Osteoblast (primary cell): ENCODE data around the gene ACSL3. TPM values are rescaled to one million over a fixed set of nuclear protein-coding genes. Genes with fewer than 3 reads are reported as not detected.

Experiments
- DNase-seq: peaks from one replicate; pipeline ENCODE4 v3.0.0; 2011; ENCODE audit warnings: low spot score, mixed read lengths; ENCODE audit not compliant: insufficient read length; ENCODE audit errors: missing footprints
- H2AFZ ChIP-seq: 2 replicates; pipeline ENCODE4 v1.6.0; 2011; ENCODE audit warnings: mild to moderate bottlenecking, low read length
- H3K27ac ChIP-seq: 2 replicates; pipeline ENCODE4 v1.5.1; 2011; ENCODE audit warnings: mild to moderate bottlenecking, low read depth, low read length, moderate library complexity
- H3K27me3 ChIP-seq: 2 replicates; pipeline ENCODE4 v1.6.0; 2012; ENCODE audit warnings: mild to moderate bottlenecking, control low read depth, inconsistent platforms, low read length, moderate library complexity; ENCODE audit not compliant: insufficient read depth
- H3K36me3 ChIP-seq: 2 replicates; pipeline ENCODE4 v1.5.1; 2011; ENCODE audit warnings: mild to moderate bottlenecking, low read length, control low read depth, moderate library complexity; ENCODE audit not compliant: insufficient read depth
- H3K4me1 ChIP-seq: 2 replicates; pipeline ENCODE4 v1.5.1; 2011; ENCODE audit warnings: mild to moderate bottlenecking, low read length, control low read depth, moderate library complexity; ENCODE audit not compliant: insufficient read depth
- H3K4me2 ChIP-seq: 2 replicates; pipeline ENCODE4 v1.6.0; 2011; ENCODE audit warnings: mild to moderate bottlenecking, low read length; ENCODE audit not compliant: insufficient read depth
- H3K4me3 ChIP-seq: fragments of 200-600 bp; sonication (generic); 3 replicates; pipeline ENCODE4 v1.5.1; 2012; ENCODE audit warnings: mild to moderate bottlenecking, low read length, inconsistent platforms; ENCODE audit not compliant: insufficient read depth
- H3K79me2 ChIP-seq: 2 replicates; pipeline ENCODE4 v1.6.0; 2012; ENCODE audit warnings: mild to moderate bottlenecking, low read length, control low read depth, inconsistent platforms; ENCODE audit not compliant: insufficient read depth
- H3K9me3 ChIP-seq: 2 replicates; pipeline ENCODE4 v1.5.1; 2011; ENCODE audit warnings: low read depth, low read length, control low read depth
- H4K20me1 ChIP-seq: 2 replicates; pipeline ENCODE4 v1.6.0; 2012; ENCODE audit warnings: mild to moderate bottlenecking, low read length, control low read depth; ENCODE audit not compliant: insufficient read depth
- CTCF ChIP-seq: IDR thresholded peaks from 2 replicates; pipeline ENCODE4 v1.5.1; 2011; ENCODE audit warnings: mild to moderate bottlenecking, low read depth, low read length, moderate library complexity; ENCODE audit errors: extremely low read depth
- total RNA-seq: library from RNA; depleted of rRNA; stranded (reverse); fragments of >200 nt; gene quantifications from 2 replicates; pipeline ENCODE4 v1.2.3, GENCODE V29; 2012

Gene ACSL3
- total RNA-seq, 1 donor: 166 TPM

- Histone ChIP-seq H3K27me3 (no peaks in the 10 kb centered on the region), H3K36me3 (no peaks in the 10 kb centered on the region), H4K20me1 (no peaks in the 10 kb centered on the region), H2AFZ (no peak overlapping the region), H3K9me3 (no peaks in the 10 kb centered on the region), H3K4me2 (no peak overlapping the region), H3K4me3 (no peak overlapping the region), H3K79me2 (no peaks in the 10 kb centered on the region), H3K4me1 (peaks cover 5% of the 10 kb centered on the region), H3K27ac (no peak overlapping the region)
- no peak for DNase-seq
- no peak for TF ChIP-seq CTCF
Measured at GRCh38 chr2:222973733-222974132, 112.9 kb downstream of the ACSL3 start.

- Histone ChIP-seq H3K9me3 (no peaks in the 10 kb centered on the region), H3K4me3 (no peak overlapping the region)
- no peak for DNase-seq
Measured at GRCh38 chr2:222976521-222977061, 115.8 kb downstream of the ACSL3 start.

GRCh38 chr2:222977121-222977520, 116.3 kb downstream of the ACSL3 start:
- no peaks in the 10 kb centered on the region for H3K27me3 ChIP-seq
- H3K9me3 ChIP-seq: no peaks in the 10 kb centered on the region
- H3K4me3 ChIP-seq: no peak overlapping the region
- peaks cover 6% of the 10 kb centered on the region for H3K4me1 ChIP-seq
- no peak overlapping the region for H3K4me2 ChIP-seq
- DNase-seq: no peak
- no peaks in the 10 kb centered on the region for H4K20me1 ChIP-seq
- no peaks in the 10 kb centered on the region for H3K36me3 ChIP-seq
- H3K79me2 ChIP-seq: no peaks in the 10 kb centered on the region
- no peak overlapping the region for H2AFZ ChIP-seq
- no peak for TF ChIP-seq CTCF
- no peak overlapping the region for H3K27ac ChIP-seq

More at GRCh38 chr2:222976521-222977061, 115.8 kb downstream of the ACSL3 start:
- Histone ChIP-seq H3K4me2 (no peak overlapping the region), H4K20me1 (no peaks in the 10 kb centered on the region), H3K4me1 (peaks cover 5% of the 10 kb centered on the region), H3K79me2 (no peaks in the 10 kb centered on the region), H3K27ac (no peak overlapping the region), H3K27me3 (no peaks in the 10 kb centered on the region), H2AFZ (no peak overlapping the region), H3K36me3 (no peaks in the 10 kb centered on the region)
- no peak for TF ChIP-seq CTCF

- H3K36me3 ChIP-seq: no peaks in the 10 kb centered on the region
- H2AFZ ChIP-seq: no peak overlapping the region
- TF ChIP-seq CTCF: no peak
- no peak overlapping the region for H3K27ac ChIP-seq
- H3K4me1 ChIP-seq: peaks cover 6% of the 10 kb centered on the region
- no peaks in the 10 kb centered on the region for H4K20me1 ChIP-seq
- DNase-seq: no peak
- H3K9me3 ChIP-seq: no peaks in the 10 kb centered on the region
- H3K4me3 ChIP-seq: no peak overlapping the region
- no peaks in the 10 kb centered on the region for H3K79me2 ChIP-seq
- no peaks in the 10 kb centered on the region for H3K27me3 ChIP-seq
- no peak overlapping the region for H3K4me2 ChIP-seq
Measured at GRCh38 chr2:222978850-222979249, 118.0 kb downstream of the ACSL3 start.
